Endothelial cell of umbilical vein (primary cell): ENCODE data around the gene MBD3.

Experiments used
- CTCF ChIP-seq, 2 donors: IDR thresholded peaks; 1 replicate in 1 of 2; 2 replicates in 1 of 2; pipeline ENCODE4 v1.5.1; 2011; ENCODE audit warnings: low read length in 2 of 2, mild to moderate bottlenecking in 2 of 2, moderate library complexity in 2 of 2, control low read depth in 1 of 2, inconsistent platforms in 1 of 2, low read depth in 1 of 2; ENCODE audit not compliant: insufficient read depth in 1 of 2; ENCODE audit errors: extremely low read depth in 1 of 2
- EZH2 ChIP-seq: IDR thresholded peaks from 2 replicates; pipeline ENCODE4 v1.6.1; 2012; ENCODE audit warnings: borderline replicate concordance, low read depth, mild to moderate bottlenecking, moderate library complexity, low read length, inconsistent platforms; ENCODE audit not compliant: severe bottlenecking
- JUN ChIP-seq: IDR thresholded peaks from 2 replicates; pipeline ENCODE4 v1.6.1; 2011; ENCODE audit warnings: borderline replicate concordance, low read depth; ENCODE audit not compliant: insufficient read length, insufficient read depth
- POLR2A ChIP-seq: IDR thresholded peaks from 2 replicates; pipeline ENCODE4 v1.6.1; 2012; ENCODE audit warnings: low read depth, mild to moderate bottlenecking, control low read depth, low read length

- TF ChIP-seq CTCF (IDR thresholded peaks at IDR 0.05; ENCODE audit: extremely low read depth in 1 of 2, insufficient read depth in 1 of 2, low read depth in 1 of 2, low read length in 2 of 2): no peak
- TF ChIP-seq JUN: no peak
- no peak for TF ChIP-seq POLR2A
- TF ChIP-seq EZH2: no peak
Observed at GRCh38 chr19:1538978-1539377, 53.7 kb downstream of the MBD3 start.
